Upper lobe of right lung (tissue), 1 donor: Measurements from ENCODE around the gene IQGAP2. TPM values are rescaled to one million over a fixed set of nuclear protein-coding genes. Genes with fewer than 3 reads are reported as not detected.

Source experiments
- ATAC-seq: fragments of 200-7000 bp; cut with Tn5 transposase; one replicate; pipeline ENCODE4 v1.9.1; 2020; ENCODE audit warnings: mild to moderate bottlenecking, moderate library complexity
- DNase-seq: peaks from one replicate; pipeline ENCODE4 v3.0.0-alpha.2; 2020
- H3K27ac ChIP-seq: fragments of 200-600 bp; one replicate; pipeline ENCODE4 v1.8.0; 2022
- H3K27me3 ChIP-seq: fragments of 200-600 bp; one replicate; pipeline ENCODE4 v1.8.0; 2022; ENCODE audit warnings: mild to moderate bottlenecking
- H3K36me3 ChIP-seq: fragments of 200-600 bp; one replicate; pipeline ENCODE4 v1.8.0; 2022
- H3K4me1 ChIP-seq: fragments of 200-600 bp; one replicate; pipeline ENCODE4 v1.8.0; 2022
- H3K4me3 ChIP-seq: fragments of 200-600 bp; one replicate; pipeline ENCODE4 v1.8.0; 2022; ENCODE audit warnings: mild to moderate bottlenecking
- H3K9me3 ChIP-seq: fragments of 200-600 bp; one replicate; pipeline ENCODE4 v1.8.0; 2022
- CTCF ChIP-seq: fragments of 200-600 bp; IDR thresholded peaks from one replicate; pipeline ENCODE4 v1.8.0; 2022; ENCODE audit warnings: antibody characterized with exemption
- intact Hi-C: fragments of 100-400 bp; cut with DNase I; formaldehyde crosslinking; loops from one replicate; pipeline ENCODE4 v1.11.0; 2022
- total RNA-seq: library from RNA; stranded (reverse); fragmentation: NEBNext Ultra II Directional; extraction: Animal tissue kit (Norgen Biotek cat#: 25700); gene quantifications from one replicate; pipeline ENCODE4 v1.2.1, GENCODE V29; 2021
- donor health status: DM: no; HTN: yes; CAD: no; lungs with severe emphysema.

Gene IQGAP2
- total RNA-seq, 1 donor from 2014 or later: 31.0 TPM

- Histone ChIP-seq H3K27ac (no peak overlapping the region), H3K27me3 (no peaks in the 10 kb centered on the region), H3K9me3 (no peaks in the 10 kb centered on the region), H3K4me3 (no peak overlapping the region), H3K36me3 (peaks cover 12% of the 10 kb centered on the region), H3K4me1 (peaks cover 8% of the 10 kb centered on the region)
- no peak for DNase-seq
- no peak for TF ChIP-seq CTCF
- intact Hi-C loops: no loop called here
- ATAC-seq: no peak
Observed at GRCh38 chr5:76681287-76681686, 278.2 kb downstream of the IQGAP2 start.

GRCh38 chr5:76682387-76682786 lies 279.3 kb downstream of the IQGAP2 start:
- intact Hi-C loops: no loop called here
- ATAC-seq (no peak), DNase-seq (no peak)
- no peak for TF ChIP-seq CTCF
- Histone ChIP-seq H3K36me3 (peaks cover 4% of the 10 kb centered on the region), H3K9me3 (no peaks in the 10 kb centered on the region), H3K27ac (no peak overlapping the region), H3K27me3 (no peaks in the 10 kb centered on the region), H3K4me3 (no peak overlapping the region), H3K4me1 (peaks cover 8% of the 10 kb centered on the region)

GRCh38 chr5:76683816-76684731 lies 281.0 kb downstream of the IQGAP2 start:
- peaks cover 4% of the 10 kb centered on the region for H3K4me1 ChIP-seq

GRCh38 chr5:76684756-76685519 lies 281.9 kb downstream of the IQGAP2 start:
- no peak for ATAC-seq
- no peak overlapping the region for H3K27ac ChIP-seq
- intact Hi-C loops: no loop called here

More at GRCh38 chr5:76683816-76684731, 281.0 kb downstream of the IQGAP2 start:
- Histone ChIP-seq H3K4me3 (no peak overlapping the region), H3K27me3 (no peaks in the 10 kb centered on the region), H3K9me3 (no peaks in the 10 kb centered on the region), H3K27ac (no peak overlapping the region), H3K36me3 (no peaks in the 10 kb centered on the region)
- DNase-seq: no peak
- no peak for TF ChIP-seq CTCF
- no peak for ATAC-seq
- intact Hi-C loops: no loop called here

GRCh38 chr5:76685704-76686103 lies 282.6 kb downstream of the IQGAP2 start:
- no peak overlapping the region for H3K27ac ChIP-seq
- intact Hi-C loops: no loop called here
- peaks cover 2% of the 10 kb centered on the region for H3K4me1 ChIP-seq
- no peak for ATAC-seq
- H3K36me3 ChIP-seq: no peaks in the 10 kb centered on the region
- H3K27me3 ChIP-seq: no peaks in the 10 kb centered on the region
- H3K4me3 ChIP-seq: no peak overlapping the region
- TF ChIP-seq CTCF: no peak
- DNase-seq: no peak
- H3K9me3 ChIP-seq: no peaks in the 10 kb centered on the region

More at GRCh38 chr5:76684756-76685519, 281.9 kb downstream of the IQGAP2 start:
- Histone ChIP-seq H3K4me1 (no peaks in the 10 kb centered on the region), H3K27me3 (no peaks in the 10 kb centered on the region), H3K36me3 (no peaks in the 10 kb centered on the region), H3K9me3 (no peaks in the 10 kb centered on the region), H3K4me3 (no peak overlapping the region)
- no peak for DNase-seq
- no peak for TF ChIP-seq CTCF
